Islet of Langerhans (tissue), 1 donor: ENCODE results near the gene PSD2.

Source experiments
- FAIRE-seq: peaks from one replicate; lab custom pipeline; 2011; peaks lifted over from hg19 to GRCh38; lab: Jason Lieb, UNC

PSD2 gene

GRCh38 chr5:139837711-139838380 lies 42.2 kb downstream of the PSD2 start:
- no peak for FAIRE-seq

GRCh38 chr5:139838381-139839197 lies 43.0 kb downstream of the PSD2 start:
- no peak for FAIRE-seq

GRCh38 chr5:139839232-139839815 lies 43.7 kb downstream of the PSD2 start:
- no peak for FAIRE-seq

GRCh38 chr5:139839918-139840317 lies 44.3 kb downstream of the PSD2 start:
- FAIRE-seq: no peak

- no peak for FAIRE-seq
These were observed 45.9 kb downstream of the PSD2 start for GRCh38 chr5:139841549-139841948.

DNA sequence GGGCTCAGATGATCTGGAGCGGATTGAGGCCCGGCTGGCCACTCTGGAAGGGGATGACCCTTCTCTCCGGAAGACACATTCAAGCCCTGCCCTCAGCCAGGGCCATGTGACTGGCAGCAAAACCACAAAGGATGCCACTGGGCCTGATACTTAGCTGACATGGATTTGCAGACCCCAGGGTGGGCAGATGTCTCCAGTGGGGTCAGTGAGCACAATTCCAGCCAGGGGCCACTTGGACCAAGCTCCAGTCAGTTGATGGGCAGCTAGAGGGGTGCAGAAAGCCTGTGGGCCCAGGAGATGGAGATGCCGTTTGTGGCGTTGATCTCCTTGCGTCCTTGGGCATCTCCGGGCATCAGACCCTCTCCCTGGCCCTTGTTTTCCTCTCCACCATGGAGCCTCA lies 46.7 kb downstream of the PSD2 start:
- no peak for FAIRE-seq

DNA sequence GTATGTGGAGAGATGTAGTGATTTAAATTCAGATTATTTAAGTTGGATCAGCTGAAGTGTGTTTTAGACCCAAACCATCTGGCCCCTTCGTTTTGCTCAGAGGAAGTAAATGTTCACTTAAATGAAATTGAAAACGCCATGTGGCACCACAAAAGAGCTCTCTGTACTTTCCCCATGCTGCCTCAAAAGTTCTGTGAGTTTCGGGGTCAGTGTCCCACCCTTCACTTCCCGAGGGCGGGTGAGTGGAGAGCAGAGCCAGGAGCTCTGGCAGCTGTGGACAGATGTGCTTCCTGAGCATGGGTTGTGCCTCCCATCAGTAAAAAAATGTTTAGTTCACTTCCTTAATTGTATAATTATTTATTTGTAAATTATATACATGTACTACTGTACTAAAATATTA lies 48.4 kb downstream of the PSD2 start:
- FAIRE-seq: no peak

- no peak for FAIRE-seq
These were observed 49.0 kb downstream of the PSD2 start for GRCh38 chr5:139844472-139845145.

GRCh38 chr5:139845846-139846681 lies 50.5 kb downstream of the PSD2 start:
- no peak for FAIRE-seq

DNA sequence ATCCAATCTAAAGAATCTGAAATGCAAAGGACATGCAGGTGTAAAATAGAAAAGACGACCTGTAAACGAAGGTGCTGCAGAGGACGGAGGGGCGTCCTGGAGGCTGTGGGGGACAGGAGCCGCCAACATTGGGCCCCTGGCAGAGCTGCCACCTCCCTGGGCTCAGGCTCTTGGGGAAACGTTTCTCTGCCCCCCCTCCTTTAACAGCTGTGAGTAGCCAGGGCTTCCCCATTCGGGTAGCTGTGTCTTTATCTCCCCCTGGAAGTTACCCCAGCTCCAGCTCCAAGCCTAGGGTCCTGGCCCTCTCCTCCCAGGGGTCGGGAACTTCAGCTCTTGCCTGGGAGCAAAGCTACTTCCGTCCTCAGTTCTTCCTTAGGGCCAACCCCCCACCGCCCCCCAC lies 51.5 kb downstream of the PSD2 start:
- no peak for FAIRE-seq

- FAIRE-seq: no peak
These were observed 52.3 kb downstream of the PSD2 start for GRCh38 chr5:139847790-139848507.

GRCh38 chr5:139848508-139849100 lies 53.0 kb downstream of the PSD2 start:
- FAIRE-seq: no peak

DNA sequence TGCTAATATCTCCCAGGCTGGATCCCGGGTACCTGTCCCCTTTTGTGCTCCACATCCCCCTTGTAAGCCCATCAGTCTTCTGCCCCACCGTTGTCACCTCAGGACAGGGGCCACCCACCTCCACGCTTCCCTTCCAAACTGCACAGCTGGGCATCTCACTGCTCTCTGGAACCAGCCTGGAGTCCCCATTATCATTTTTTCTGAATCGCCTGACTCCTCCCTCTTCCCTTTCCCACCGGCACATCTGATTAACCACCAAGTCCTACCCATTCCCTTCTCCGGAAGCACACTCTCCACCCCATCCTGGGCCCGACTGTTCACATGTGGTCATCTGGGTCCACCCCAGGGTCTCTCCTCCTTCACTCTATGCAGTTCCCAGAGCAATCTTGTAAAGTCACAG lies 53.9 kb downstream of the PSD2 start:
- no peak for FAIRE-seq

DNA sequence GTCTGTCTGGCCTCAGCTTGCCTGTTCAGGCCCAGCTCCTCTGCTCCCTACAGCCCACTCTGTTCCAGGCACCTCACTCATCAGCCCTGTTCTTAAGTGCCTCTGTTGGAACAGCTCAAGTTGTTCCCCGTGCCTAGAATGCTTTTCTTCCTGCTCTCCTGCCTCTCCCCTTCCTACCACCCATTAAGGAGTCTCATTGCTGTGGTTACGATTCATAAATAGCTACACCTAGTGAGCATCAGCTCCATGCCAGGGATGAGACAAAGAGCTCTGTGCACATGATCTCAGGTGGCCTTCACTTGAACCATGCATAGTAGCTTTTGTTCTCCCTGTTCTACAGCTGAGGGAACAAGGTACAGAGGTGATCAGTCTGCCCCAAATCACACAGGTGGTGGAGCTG lies 54.3 kb downstream of the PSD2 start:
- FAIRE-seq: no peak

DNA sequence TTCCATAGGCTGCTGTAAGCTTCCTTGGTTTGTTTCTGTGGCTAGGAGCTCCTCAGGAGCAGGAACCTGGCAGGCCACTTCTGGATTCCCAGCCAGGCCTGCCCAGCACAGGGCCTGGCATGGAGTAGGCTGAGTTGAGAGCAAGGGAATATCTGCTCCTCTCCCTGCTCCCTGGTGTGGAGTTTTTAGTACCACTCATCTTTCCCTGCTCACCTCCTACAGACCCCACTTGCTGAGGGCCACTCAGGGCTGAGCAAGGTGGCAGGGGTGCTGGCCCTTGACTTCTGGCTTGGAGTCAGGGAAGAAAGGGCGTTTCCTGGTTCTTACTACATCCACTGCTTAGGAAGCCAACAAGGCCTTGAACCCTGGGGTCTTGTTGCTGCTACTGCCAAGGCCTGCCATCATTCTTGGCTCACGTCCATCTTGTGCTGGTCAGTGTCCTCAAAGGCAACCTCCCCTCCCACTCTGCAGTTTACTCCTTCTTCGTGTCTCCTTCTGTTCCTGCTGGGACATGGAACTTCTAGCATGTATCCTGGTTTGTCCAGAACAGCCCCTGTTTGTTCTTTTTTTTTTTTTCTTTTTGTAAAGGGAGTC lies 54.9 kb downstream of the PSD2 start:
- no peak for FAIRE-seq

GRCh38 chr5:139851558-139851957 lies 56.0 kb downstream of the PSD2 start:
- no peak for FAIRE-seq

DNA sequence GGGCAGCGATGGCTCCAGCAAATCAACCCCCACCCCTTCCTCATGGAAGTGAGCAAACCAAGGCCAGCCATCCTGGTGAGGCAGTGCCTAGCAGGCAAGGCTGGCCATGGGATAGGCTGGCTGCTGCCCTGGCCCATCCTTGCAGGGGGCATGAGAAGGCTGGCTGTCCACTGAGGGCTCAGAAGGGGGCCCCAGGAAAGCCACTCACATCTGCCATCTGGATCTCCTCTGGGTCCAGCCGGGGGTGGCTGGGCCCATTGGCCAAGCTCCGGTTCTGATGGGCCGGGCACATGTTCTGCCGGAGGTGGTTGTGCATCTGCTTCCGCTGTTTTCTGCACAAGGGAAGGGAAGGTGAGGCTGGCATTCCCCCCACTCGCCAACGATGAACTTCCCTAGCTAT lies 57.1 kb downstream of the PSD2 start:
- FAIRE-seq: no peak

DNA sequence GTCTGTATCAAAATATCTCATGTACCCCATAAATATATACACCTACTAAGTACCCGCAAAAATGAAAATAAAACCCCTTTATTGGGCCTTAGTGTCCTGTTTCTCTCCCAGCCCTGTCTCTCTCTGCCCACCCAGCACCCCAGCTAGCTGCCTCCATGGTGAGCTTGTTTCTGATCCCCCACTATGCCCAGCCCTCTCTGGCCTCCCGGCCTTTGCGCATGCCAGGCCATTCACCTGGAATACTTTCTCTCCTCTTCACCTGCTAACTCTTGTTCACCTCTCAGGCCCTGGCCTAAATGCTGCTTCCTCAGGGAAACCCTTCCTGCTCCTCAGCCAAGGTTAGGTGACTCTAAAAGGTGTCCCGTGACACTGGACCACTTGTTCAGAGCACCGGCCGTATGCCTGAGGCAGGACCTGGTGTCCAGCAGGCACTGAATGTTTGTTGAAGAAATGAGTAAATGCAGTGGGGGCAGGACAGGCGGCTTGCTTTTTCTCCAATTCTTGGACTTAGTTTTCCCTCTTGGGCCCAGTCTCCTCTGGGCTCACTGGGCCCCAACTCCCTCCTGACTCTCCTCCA lies 58.5 kb downstream of the PSD2 start:
- no peak for FAIRE-seq

DNA sequence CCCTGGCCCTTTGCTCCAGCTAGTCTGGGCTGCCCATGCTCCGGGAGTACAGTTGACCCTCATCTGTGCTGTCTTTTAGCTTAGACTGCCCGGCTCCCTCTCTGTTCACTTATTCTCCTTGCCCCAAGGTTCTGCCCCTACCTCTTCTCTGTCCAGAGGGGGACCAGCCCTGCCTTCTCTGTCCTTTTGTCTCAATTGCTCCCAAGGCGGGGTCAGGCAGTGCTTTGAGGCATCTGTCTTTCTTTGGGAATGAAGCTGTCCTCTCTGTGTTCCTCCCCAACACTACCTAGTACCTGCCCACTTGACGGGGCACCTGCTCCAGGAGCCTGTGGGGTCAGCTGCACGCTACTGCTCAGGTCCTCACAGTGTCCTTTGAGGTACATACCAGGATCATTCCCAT lies 59.3 kb downstream of the PSD2 start:
- FAIRE-seq: no peak

DNA sequence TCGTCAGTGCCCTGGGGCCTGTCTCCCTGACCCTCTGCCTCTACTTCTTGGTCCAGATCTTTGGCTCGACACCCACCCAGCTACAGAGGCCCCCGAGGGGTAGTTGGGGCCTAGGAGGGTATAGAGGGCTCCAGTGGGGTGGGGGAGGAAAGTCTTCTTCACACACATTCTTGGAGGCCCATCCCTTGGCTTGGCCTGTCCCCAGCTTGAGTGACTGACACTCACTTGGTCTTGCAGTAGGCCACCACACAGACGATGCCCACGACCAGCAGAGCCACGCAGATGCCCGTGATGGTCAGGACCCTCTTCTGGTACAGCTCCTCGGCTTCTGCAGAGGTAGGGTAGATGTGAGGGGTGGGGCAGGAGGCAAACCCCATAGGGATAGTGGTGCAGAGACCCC lies 59.8 kb downstream of the PSD2 start:
- no peak for FAIRE-seq
